WERI-Rb-1 (cell line): Measurements from ENCODE around the gene TXNDC16.

Experiments
- DNase-seq: peaks from one replicate; pipeline ENCODE4 v3.0.0-alpha.2; 2020
- H3K27ac ChIP-seq: fragments of 250-450 bp; sonication (Bioruptor Pico); 2 replicates; pipeline ENCODE4 v1.5.1; 2020; ENCODE audit warnings: mild to moderate bottlenecking, moderate library complexity
- H3K27me3 ChIP-seq: fragments of 250-450 bp; sonication (Bioruptor Pico); 2 replicates; pipeline ENCODE4 v1.5.1; 2021; ENCODE audit warnings: mild to moderate bottlenecking, low read depth, moderate library complexity; ENCODE audit not compliant: insufficient read depth, severe bottlenecking
- H3K36me3 ChIP-seq: fragments of 250-450 bp; sonication (Bioruptor Pico); 2 replicates; pipeline ENCODE4 v1.5.1; 2020; ENCODE audit warnings: mild to moderate bottlenecking, moderate library complexity
- H3K4me3 ChIP-seq: 2 replicates; pipeline ENCODE4 v1.5.1; 2011; ENCODE audit warnings: low read depth, mild to moderate bottlenecking, control low read depth, low read length
- H3K9me3 ChIP-seq: fragments of 250-450 bp; sonication (Bioruptor Pico); 2 replicates; pipeline ENCODE4 v1.5.1; 2021; ENCODE audit warnings: mild to moderate bottlenecking, moderate library complexity; ENCODE audit not compliant: severe bottlenecking
- TF ChIP-seq, protein P1 (sequence below): IDR thresholded peaks from 2 replicates; pipeline ENCODE4 v1.5.1; 2011; ENCODE audit warnings: low read depth, mild to moderate bottlenecking, control low read depth, inconsistent platforms, low read length

The TXNDC16 gene

GRCh38 chr14:52552063-52552988 is at the start of gene TXNDC16, which contains the start of gene GPR137C:
TXNDC16 (minus strand) TSS chr14:52552505; CDS start chr14:52543557, 8,948 bp downstream.
GPR137C (plus strand) TSS chr14:52552836; CDS start chr14:52553148, 312 bp downstream.
- TF ChIP-seq, protein P1, sequence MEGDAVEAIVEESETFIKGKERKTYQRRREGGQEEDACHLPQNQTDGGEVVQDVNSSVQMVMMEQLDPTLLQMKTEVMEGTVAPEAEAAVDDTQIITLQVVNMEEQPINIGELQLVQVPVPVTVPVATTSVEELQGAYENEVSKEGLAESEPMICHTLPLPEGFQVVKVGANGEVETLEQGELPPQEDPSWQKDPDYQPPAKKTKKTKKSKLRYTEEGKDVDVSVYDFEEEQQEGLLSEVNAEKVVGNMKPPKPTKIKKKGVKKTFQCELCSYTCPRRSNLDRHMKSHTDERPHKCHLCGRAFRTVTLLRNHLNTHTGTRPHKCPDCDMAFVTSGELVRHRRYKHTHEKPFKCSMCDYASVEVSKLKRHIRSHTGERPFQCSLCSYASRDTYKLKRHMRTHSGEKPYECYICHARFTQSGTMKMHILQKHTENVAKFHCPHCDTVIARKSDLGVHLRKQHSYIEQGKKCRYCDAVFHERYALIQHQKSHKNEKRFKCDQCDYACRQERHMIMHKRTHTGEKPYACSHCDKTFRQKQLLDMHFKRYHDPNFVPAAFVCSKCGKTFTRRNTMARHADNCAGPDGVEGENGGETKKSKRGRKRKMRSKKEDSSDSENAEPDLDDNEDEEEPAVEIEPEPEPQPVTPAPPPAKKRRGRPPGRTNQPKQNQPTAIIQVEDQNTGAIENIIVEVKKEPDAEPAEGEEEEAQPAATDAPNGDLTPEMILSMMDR: no peak
- DNase-seq: peak; percentile 99
- no peaks in the 10 kb centered on the region for H3K27me3 ChIP-seq
- no peaks in the 10 kb centered on the region; the same call in none of the 2 replicates for H3K36me3 ChIP-seq
- H3K9me3 ChIP-seq: no peaks in the 10 kb centered on the region
- H3K4me3 ChIP-seq: peak within 1 kb of the TSS; percentile 84
- H3K27ac ChIP-seq: peak within 1 kb of the TSS; percentile 69

DNA sequence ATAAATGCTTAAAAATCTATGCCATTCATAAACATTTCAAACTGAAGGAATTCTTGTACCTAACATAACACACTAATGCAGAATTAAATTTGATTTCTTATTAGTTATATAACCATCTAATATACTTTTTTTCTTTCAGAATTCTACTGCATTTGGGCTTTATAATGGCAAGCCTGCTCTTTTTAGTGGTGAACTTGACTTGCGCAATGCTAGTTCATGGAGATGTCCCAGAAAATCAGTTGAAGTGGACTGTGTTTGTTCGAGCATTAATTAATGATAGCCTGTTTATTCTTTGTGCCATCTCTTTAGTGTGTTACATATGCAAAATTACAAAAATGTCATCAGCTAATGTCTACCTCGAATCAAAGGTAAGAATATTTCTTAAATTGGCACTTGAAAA is 47.7 kb upstream of the TXNDC16 start:
- DNase-seq: no peak
- TF ChIP-seq, protein P1: no peak
- no peaks in the 10 kb centered on the region for H3K27me3 ChIP-seq
- H3K27ac ChIP-seq: no peak overlapping the region
- H3K9me3 ChIP-seq: no peaks in the 10 kb centered on the region
- no peaks in the 10 kb centered on the region for H3K36me3 ChIP-seq
- no peak overlapping the region for H3K4me3 ChIP-seq

DNA sequence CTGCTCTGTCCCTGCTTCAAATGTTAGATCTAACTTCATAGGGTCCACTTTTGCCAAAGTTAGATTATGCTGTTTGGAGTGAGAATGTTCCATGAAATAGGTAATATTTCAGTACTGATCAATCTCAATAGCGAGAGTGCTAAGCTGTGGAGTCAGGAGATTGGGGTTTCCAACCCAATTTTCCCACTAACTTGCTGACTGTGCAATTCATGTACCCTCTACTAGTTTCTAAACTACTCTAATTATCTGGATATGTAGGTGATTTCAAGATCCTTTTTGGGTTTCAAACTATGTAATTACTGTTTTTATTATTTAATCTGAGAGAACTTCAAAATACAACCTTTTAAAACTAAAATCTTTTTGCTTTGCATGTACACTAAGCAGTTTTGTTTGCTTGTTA is 46.3 kb upstream of the TXNDC16 start:
- Histone ChIP-seq H3K27me3 (no peaks in the 10 kb centered on the region), H3K36me3 (no peaks in the 10 kb centered on the region), H3K4me3 (no peak overlapping the region), H3K27ac (no peak overlapping the region), H3K9me3 (no peaks in the 10 kb centered on the region)
- no peak for DNase-seq
- TF ChIP-seq, protein P1: no peak

GRCh38 chr14:52596861-52597260 is 44.6 kb upstream of the TXNDC16 start:
- H3K27ac ChIP-seq: no peak overlapping the region
- no peak for DNase-seq
- H3K9me3 ChIP-seq: no peaks in the 10 kb centered on the region
- no peaks in the 10 kb centered on the region for H3K36me3 ChIP-seq
- TF ChIP-seq, protein P1: no peak
- H3K4me3 ChIP-seq: no peak overlapping the region
- no peaks in the 10 kb centered on the region for H3K27me3 ChIP-seq

DNA sequence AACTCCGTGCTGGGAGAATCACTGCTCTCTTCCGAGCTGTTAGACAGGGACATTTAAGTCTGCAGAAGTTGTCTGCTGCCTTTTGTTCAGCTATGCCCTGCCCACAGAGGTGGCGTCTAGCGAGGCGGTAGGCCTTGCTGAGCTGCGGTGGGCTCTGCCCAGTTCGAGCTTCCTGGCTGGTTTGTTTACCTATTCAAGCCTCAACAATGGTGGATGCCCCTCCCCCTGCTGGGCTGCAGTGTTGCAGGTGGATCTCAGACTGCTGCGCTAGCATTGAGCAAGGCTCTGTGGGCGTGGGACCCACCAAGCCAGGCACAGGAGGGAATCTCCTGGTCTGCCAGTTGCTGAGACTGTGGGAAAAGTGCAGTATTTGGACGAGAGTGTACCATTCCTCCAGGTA is 44.0 kb upstream of the TXNDC16 start:
- Histone ChIP-seq H3K4me3 (no peak overlapping the region), H3K27ac (no peak overlapping the region), H3K36me3 (no peaks in the 10 kb centered on the region), H3K27me3 (no peaks in the 10 kb centered on the region), H3K9me3 (no peaks in the 10 kb centered on the region)
- no peak for DNase-seq
- TF ChIP-seq, protein P1: no peak
